ENCODE data around the gene FRYL. TPM values are rescaled to one million over a fixed set of nuclear protein-coding genes. Genes with fewer than 3 reads are reported as not detected.

The FRYL gene
- total RNA-seq, 1 experiment from 2014 or later: 47.7 TPM

- TF ChIP-seq, protein P1, sequence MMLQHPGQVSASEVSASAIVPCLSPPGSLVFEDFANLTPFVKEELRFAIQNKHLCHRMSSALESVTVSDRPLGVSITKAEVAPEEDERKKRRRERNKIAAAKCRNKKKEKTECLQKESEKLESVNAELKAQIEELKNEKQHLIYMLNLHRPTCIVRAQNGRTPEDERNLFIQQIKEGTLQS (IDR thresholded peaks at IDR 0.05): no peak
- TF ChIP-seq ELF1 (IDR thresholded peaks at IDR 0.05; ENCODE audit: borderline replicate concordance, low read depth): no peak
- TF ChIP-seq ZNF274 (IDR thresholded peaks at IDR 0.05; ENCODE audit: low read depth, low read length): no peak
- no peak for TF ChIP-seq CBX3 (IDR thresholded peaks at IDR 0.05; ENCODE audit: low read depth)
- TF ChIP-seq ZFX (IDR thresholded peaks at IDR 0.05): no peak
- TF ChIP-seq MAX (IDR thresholded peaks at IDR 0.05): no peak
- no peak for TF ChIP-seq SP1 (IDR thresholded peaks at IDR 0.05; ENCODE audit: low read depth)
Observed at GRCh38 chr4:48634688-48635308, 145.3 kb downstream of the FRYL start (continued).

- H3K27me3 ChIP-seq (ENCODE audit: insufficient read depth, low read length): no peaks in the 10 kb centered on the region
- no peaks in the 10 kb centered on the region for H3K36me3 ChIP-seq (ENCODE audit: control insufficient read depth in 1 of 2, insufficient read depth in 2 of 2, low read length in 2 of 2)
- H2AFZ ChIP-seq (ENCODE audit: low read depth, low read length, poor library complexity, severe bottlenecking): no peak overlapping the region
- no peak for DNase-seq (ENCODE audit: low read depth, low spot score)
- no TSS peak for BruUV-seq (replicated peaks)
- peaks cover 7 to 18% of the 10 kb centered on the region in 2 experiments for H3K4me1 ChIP-seq (ENCODE audit: control insufficient read depth in 1 of 2, insufficient read depth in 2 of 2, low read length in 2 of 2)
- H3K9me2 ChIP-seq (ENCODE audit: insufficient read depth): no peaks in the 10 kb centered on the region
- POLR2A ChIA-PET: no interaction called here
- ATAC-seq: no peak
- no peak overlapping the region for H3K4me3 ChIP-seq (replicated peaks in 1 of 2; ENCODE audit: low read depth in 1 of 2, low read length in 2 of 2)
- RAD21 ChIA-PET (ENCODE audit: low non-redundant PET in 1 of 2, low total read pairs in 2 of 2, uncharacterized antibody in 2 of 2, unreplicated experiment in 2 of 2): no interaction called here
- no peak overlapping the region for H3K27ac ChIP-seq (ENCODE audit: low read depth, low read length)
- no peak overlapping the region for H3K4me2 ChIP-seq (ENCODE audit: low read length)
- H4K20me1 ChIP-seq (ENCODE audit: insufficient read depth): no peaks in the 10 kb centered on the region
- TF ChIP-seq, protein P2, sequence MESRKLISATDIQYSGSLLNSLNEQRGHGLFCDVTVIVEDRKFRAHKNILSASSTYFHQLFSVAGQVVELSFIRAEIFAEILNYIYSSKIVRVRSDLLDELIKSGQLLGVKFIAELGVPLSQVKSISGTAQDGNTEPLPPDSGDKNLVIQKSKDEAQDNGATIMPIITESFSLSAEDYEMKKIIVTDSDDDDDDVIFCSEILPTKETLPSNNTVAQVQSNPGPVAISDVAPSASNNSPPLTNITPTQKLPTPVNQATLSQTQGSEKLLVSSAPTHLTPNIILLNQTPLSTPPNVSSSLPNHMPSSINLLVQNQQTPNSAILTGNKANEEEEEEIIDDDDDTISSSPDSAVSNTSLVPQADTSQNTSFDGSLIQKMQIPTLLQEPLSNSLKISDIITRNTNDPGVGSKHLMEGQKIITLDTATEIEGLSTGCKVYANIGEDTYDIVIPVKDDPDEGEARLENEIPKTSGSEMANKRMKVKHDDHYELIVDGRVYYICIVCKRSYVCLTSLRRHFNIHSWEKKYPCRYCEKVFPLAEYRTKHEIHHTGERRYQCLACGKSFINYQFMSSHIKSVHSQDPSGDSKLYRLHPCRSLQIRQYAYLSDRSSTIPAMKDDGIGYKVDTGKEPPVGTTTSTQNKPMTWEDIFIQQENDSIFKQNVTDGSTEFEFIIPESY (IDR thresholded peaks at IDR 0.05; ENCODE audit: extremely low read depth, insufficient replicate concordance, low read length): no peak
- CTCF ChIA-PET: no interaction called here
- H3K9me3 ChIP-seq (ENCODE audit: control insufficient read depth in 1 of 2, insufficient read depth in 1 of 2, low read depth in 1 of 2, low read length in 2 of 2): no peaks in the 10 kb centered on the region
- H3K79me2 ChIP-seq (ENCODE audit: insufficient read depth, low read length): peaks cover 15% of the 10 kb centered on the region
- intact Hi-C loops (cut with micrococcal nuclease): no loop called here
- no peak overlapping the region for H3K9ac ChIP-seq (ENCODE audit: low read length)
Observed at GRCh38 chr4:48633657-48634056, 146.4 kb downstream of the FRYL start.

Measured in HCT116 (cell line).